H1 (cell line): ENCODE results near the gene CENPP. TPM values are rescaled to one million over a fixed set of nuclear protein-coding genes. Genes with fewer than 3 reads are reported as not detected.

ENCODE experiments used
- BCL11A ChIP-seq, 2 experiments: IDR thresholded peaks; one replicate each; pipeline ENCODE4 v1.6.1; 2011; ENCODE audit warnings: low read depth in 2 of 2, low read length in 2 of 2, mild to moderate bottlenecking in 2 of 2
- CBX8 ChIP-seq: fragments of 300-800, 300-1000 bp; sonication (generic); IDR thresholded peaks from 2 replicates; pipeline ENCODE4 v1.7.1; 2016; ENCODE audit warnings: low read depth, low read length, borderline replicate concordance
- CHD2 ChIP-seq: IDR thresholded peaks from 2 replicates; pipeline ENCODE4 v1.6.1; 2012; ENCODE audit warnings: low read length, improper control_type of control experiment
- CTCF ChIP-seq, 3 experiments: IDR thresholded peaks; 1 replicate in 2 of 3; 2 replicates in 1 of 3; pipeline versions ENCODE4 v1.5.1 to v1.6.1; 2011; ENCODE audit warnings: low read length in 3 of 3, mild to moderate bottlenecking in 3 of 3, inconsistent platforms in 2 of 3, low read depth in 1 of 3, moderate library complexity in 1 of 3; ENCODE audit not compliant: insufficient read depth in 1 of 3; ENCODE audit errors: control extremely low read depth in 1 of 3
- RXRA ChIP-seq: IDR thresholded peaks from 2 replicates; pipeline ENCODE4 v1.6.1; 2011; ENCODE audit warnings: low read depth, mild to moderate bottlenecking, low read length, moderate library complexity; ENCODE audit not compliant: insufficient read depth
- polyA plus RNA-seq, 7 experiments: library from polyadenylated mRNA; depleted of rRNA in 3 of 7; stranded (reverse) in 5 of 7; unstranded in 2 of 7; fragments of >200 nt in 5 of 7; fragments of 200-250 nt in 2 of 7; gene quantifications; 1 replicate in 5 of 7; 2 replicates in 1 of 7; 4 replicates in 1 of 7; pipeline versions ENCODE4 v1.2.1 to v1.2.3, GENCODE V29; 2011 to 2013; ENCODE audit warnings: missing spikeins in 2 of 7, mixed read lengths in 2 of 7
- total RNA-seq: library from RNA; stranded (reverse); fragmentation: NEBNext Ultra II Directional; extraction: Animal tissue kit (Norgen Biotek cat#: 25700); gene quantifications from 2 replicates; pipeline ENCODE4 v1.2.1, GENCODE V29; 2021

CENPP gene
- total and polyA plus RNA-seq, 2 of the 8 experiments (the other 6 are each of a cell fraction or from before 2014, with no cell fraction given) = 2.7 to 10.8 TPM

- TF ChIP-seq BCL11A (IDR thresholded peaks at IDR 0.05; ENCODE audit: low read depth in 2 of 2, low read length in 2 of 2) (no peak), RXRA (no peak), CTCF (IDR thresholded peaks at IDR 0.05; ENCODE audit: control extremely low read depth in 1 of 3, insufficient read depth in 1 of 3, low read depth in 1 of 3, low read length in 3 of 3) (no peak), CHD2 (no peak), CBX8 (no peak)
Observed at GRCh38 chr9:92500725-92501124, 175.0 kb downstream of the CENPP start (continued).
